Stimulated activated CD8-positive, alpha-beta memory T cell treated with anti-CD3 and anti-CD28 coated beads, Interleukin-12 subunit alpha, Interleukin-12 subunit beta, amount 100 ng/mL, for 4 hours (primary cell): ENCODE data around the gene CHL1.
"Not testable (repeated sequence)": the region's sequence is repeated elsewhere in the genome, so short reads cannot be mapped to it uniquely, and the experiment has no call there.

Experiments used
- DNase-seq: peaks from one replicate; pipeline ENCODE4 v3.0.0-alpha.2; 2020; ENCODE audit warnings: low read depth

CHL1 gene

GRCh38 chr3:332701-333100 is 136.1 kb downstream of the CHL1 start:
- DNase-seq: no peak

DNA sequence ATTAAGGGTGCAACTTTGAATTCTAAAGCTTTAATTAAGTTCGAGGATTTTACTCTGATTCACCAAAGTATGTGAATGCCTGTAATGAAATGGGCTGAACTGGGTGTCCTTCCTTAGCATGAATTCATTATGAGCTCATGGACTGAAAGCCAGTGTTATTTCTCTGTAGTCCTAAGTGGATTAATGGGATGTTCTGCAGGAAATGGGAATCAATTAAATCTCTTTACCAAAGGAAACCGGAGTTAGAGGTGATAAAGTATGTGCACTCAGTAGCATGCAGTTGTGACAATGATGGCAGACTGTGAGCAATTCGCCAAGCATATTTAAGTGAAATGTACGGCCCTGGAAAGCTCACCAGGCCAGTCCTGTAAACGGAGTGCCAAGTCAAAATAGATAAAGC is 138.7 kb downstream of the CHL1 start:
- DNase-seq: no peak

DNA sequence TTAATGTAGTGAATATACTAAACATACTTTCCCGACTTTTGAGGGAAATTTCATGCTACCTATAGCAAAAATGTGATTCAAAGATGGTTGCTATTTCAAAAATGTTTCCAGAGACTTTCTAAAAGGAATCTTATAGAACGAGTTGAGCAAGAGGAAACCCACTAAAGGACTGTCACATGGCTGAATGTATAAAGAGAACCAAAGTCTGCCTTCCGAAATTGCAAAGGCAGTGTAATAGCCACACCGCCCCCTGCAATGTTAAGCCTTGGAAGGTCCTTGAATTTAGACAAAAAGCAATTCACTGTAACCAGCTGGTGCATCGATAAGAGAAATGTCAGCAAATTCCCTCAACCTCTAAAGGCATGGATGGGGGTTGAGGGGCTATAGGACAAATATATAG is 142.8 kb downstream of the CHL1 start:
- no peak for DNase-seq

GRCh38 chr3:341998-342397 is 145.4 kb downstream of the CHL1 start:
- DNase-seq: no peak

- no peak for DNase-seq
Observed at GRCh38 chr3:346186-346585, 149.6 kb downstream of the CHL1 start.

- no peak for DNase-seq
Observed at GRCh38 chr3:347581-347980, 151.0 kb downstream of the CHL1 start.

GRCh38 chr3:350871-351371 is 154.4 kb downstream of the CHL1 start:
- no peak for DNase-seq

DNA sequence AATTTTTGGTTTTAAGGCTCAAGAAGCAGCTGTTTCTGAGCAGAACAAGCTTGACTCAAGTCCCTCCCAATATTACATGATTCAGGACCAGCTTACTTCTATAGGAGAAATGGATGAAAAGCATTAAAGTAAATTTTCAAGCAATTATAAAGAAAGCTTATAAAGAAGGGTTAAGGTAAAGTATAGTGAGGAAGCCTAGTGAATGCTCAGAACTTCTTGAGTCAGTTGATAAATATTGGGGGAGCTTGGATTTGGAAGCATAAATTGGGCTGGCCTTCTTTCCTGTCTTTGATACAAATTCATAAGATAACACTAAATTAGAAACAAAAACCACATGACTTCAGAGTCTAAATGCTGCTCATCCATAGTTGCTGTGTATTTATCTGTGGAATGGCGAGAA is 156.0 kb downstream of the CHL1 start:
- no peak for DNase-seq

- no peak for DNase-seq
Observed at GRCh38 chr3:353191-353739, 156.7 kb downstream of the CHL1 start.

- no peak for DNase-seq
Observed at GRCh38 chr3:354432-354831, 157.9 kb downstream of the CHL1 start.

DNA sequence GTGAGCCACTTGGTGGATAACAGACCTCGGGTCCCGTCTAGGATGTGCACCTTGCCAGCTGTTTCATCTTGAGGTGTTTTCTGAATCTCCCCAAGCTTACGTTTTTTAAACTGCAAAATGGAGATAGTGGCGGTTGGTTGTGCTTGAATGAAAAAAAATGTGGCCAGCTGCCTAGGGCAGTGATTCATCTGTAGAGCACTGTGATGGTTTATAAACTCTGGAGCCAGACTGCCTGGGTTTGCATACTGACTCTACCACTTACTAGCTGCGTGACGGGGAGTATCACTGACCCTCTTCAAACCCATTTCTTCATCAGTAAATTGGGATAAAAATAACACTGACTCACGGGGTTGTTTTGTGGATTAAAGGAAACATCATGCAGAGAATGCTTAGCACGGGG is 159.1 kb downstream of the CHL1 start:
- no peak for DNase-seq

GRCh38 chr3:356952-357351 is 160.4 kb downstream of the CHL1 start:
- DNase-seq: no peak

GRCh38 chr3:359672-360071 is 163.1 kb downstream of the CHL1 start:
- no peak for DNase-seq

- no peak for DNase-seq
Observed at GRCh38 chr3:362681-363338, 166.2 kb downstream of the CHL1 start.

DNA sequence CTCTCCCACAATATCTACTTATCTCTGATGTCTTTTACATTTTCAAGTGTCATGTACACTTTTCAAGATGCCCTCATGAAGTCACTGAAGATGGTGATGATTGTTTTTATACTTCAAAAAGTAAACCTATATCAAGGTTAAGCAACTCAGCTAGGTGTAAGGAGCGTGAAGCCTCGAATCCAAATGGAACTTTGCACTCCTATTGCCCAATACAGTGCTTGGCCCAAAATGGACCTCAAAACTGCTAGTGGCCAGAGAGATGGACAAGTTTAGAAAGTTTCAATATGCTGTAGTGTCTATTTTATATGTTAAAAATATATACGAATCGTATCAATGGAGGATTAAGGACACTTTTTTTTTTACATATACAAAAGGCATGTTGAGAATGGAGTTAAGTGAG is 167.7 kb downstream of the CHL1 start:
- no peak for DNase-seq

- DNase-seq: no peak
Observed at GRCh38 chr3:365268-365667, 168.7 kb downstream of the CHL1 start.

DNA sequence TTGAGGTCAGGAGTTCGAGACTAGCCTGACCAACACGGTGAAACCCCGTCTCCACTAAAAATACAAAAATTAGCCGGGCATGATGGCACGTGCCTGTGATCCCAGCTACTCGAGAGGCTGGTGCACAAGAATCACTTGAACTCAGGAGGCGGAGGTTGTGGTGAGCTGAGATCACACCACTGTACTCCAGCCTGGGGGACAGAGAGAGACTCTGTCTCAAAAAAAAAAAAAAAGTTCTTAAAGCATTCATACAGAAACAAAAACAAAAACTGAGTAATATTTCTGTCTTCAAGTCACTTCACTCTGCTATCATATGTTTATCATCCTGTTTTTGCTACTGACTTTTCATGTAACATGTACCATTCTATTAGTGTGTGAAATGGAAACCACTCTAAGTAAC is 169.7 kb downstream of the CHL1 start:
- DNase-seq: not testable (repeated sequence)

DNA sequence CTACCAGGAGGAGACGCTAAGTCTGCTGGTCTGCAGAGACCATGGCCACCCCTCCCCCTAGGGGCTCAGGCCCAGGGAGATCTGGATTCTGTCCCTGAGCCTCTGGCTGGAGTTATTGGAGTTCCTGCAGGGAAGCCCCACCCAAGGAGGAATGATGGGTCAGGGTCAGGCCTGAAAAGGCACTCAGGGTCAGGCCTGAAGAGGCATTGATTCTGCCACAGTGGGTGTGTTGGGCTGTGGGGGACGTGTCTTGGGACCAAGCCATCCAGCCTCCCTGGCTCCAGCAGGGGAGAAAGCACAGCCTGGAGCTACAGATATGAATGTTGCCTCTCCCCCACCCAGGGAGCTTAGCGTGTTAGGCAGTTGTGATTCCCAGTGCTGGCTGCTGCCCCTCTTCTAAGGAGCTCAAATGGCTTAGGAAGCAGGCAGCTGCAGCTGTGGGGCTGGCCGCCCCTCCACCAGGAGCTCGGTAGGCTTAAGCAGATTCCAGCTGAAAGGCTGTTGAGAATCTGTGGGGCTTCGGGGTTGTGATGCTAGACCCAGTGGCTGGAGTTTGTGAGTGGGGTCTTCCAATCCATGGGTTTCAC is 176.7 kb downstream of the CHL1 start:
- DNase-seq: no peak

GRCh38 chr3:374459-374858 is 177.9 kb downstream of the CHL1 start:
- DNase-seq: no peak

DNA sequence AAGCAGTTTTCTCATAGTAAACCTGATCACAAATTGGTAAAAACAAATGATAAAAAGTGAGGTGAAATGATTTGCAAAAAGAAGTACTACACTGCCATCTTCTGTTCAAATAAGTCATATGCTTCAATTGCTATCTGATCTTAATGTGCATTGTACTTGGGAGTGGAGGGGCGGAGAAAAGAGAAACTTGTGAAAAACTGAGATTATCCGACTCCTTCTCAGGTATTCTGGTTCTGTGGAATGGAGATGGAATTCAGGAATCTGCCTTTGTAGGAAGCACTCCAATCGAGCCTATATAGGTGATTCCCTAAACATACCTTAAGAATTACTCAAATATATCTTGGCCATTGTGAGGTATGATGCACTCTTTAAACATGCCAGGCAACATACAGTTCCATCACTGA is 180.6 kb downstream of the CHL1 start:
- no peak for DNase-seq

GRCh38 chr3:380801-381200 is 184.2 kb downstream of the CHL1 start:
- DNase-seq: no peak

GRCh38 chr3:385151-385550 is 188.6 kb downstream of the CHL1 start:
- DNase-seq: no peak

GRCh38 chr3:394775-395174 is 198.2 kb downstream of the CHL1 start:
- DNase-seq: no peak

- DNase-seq: no peak
Observed at GRCh38 chr3:396293-396692, 199.7 kb downstream of the CHL1 start.
